GM12878 (cell line): ENCODE data around the gene SWSAP1. TPM values are rescaled to one million over a fixed set of nuclear protein-coding genes. Genes with fewer than 3 reads are reported as not detected.
A peak's percentile ranks its signal among the peaks of the same experiment; 100 is the strongest.

ENCODE experiments used
- MTA2 ChIP-seq: fragments of 450-650 bp; IDR thresholded peaks from 2 replicates; pipeline ENCODE4 v1.6.1; 2016; ENCODE audit warnings: low read depth, mild to moderate bottlenecking, moderate library complexity
- RAD21 ChIP-seq: IDR thresholded peaks from 2 replicates; pipeline ENCODE4 v1.6.1; 2011; ENCODE audit warnings: mild to moderate bottlenecking, low read depth, low read length, moderate library complexity; ENCODE audit not compliant: insufficient read depth
- RBBP5 ChIP-seq: fragments of 200-600 bp; sonication (generic); conservative IDR thresholded peaks from 2 replicates; pipeline ENCODE4 v1.6.1; 2016
- polyA plus RNA-seq, 11 experiments: library from polyadenylated mRNA; depleted of rRNA in 4 of 11; unstranded in 6 of 11; stranded (reverse) in 5 of 11; fragments of >200 nt; fragmentation: Nextera tagmentation in 4 of 11; fragmentation: Illumina TruSeq in 1 of 11; extraction: Ambion mirVana in 4 of 11; extraction: Trizol in 1 of 11; gene quantifications; 1 replicate in 1 of 11; 2 replicates in 10 of 11; pipeline versions ENCODE4 v1.2.1 to v1.2.3, GENCODE V29; 2011 to 2016; ENCODE audit warnings: inconsistent platforms in 2 of 11, missing spikeins in 2 of 11, low read depth in 1 of 11
- total RNA-seq, 4 experiments: library from RNA; depleted of rRNA in 3 of 4; stranded (reverse); fragments of >200 nt in 3 of 4; fragmentation: Illumina TruSeq in 1 of 4; extraction: Trizol in 1 of 4; gene quantifications; 2 replicates each; pipeline versions ENCODE4 v1.2.1 to v1.2.3, GENCODE V29; 2013 to 2021
- TF ChIP-seq, protein P1 (sequence below): fragments of 150-350 bp; IDR thresholded peaks from 2 replicates; pipeline ENCODE4 v1.6.1; 2016; ENCODE audit warnings: low read depth, low read length
- TF ChIP-seq, protein P2 (sequence below): fragments of 150-350 bp; IDR thresholded peaks from 2 replicates; pipeline ENCODE4 v1.6.1; 2014; ENCODE audit warnings: mild to moderate bottlenecking, low read depth, low read length

The SWSAP1 gene
- total and polyA plus RNA-seq, 10 of the 15 experiments (the other 5 are each of a cell fraction or from before 2014, with no cell fraction given), result 0.18 to 6.5 (median 2.4) TPM

DNA sequence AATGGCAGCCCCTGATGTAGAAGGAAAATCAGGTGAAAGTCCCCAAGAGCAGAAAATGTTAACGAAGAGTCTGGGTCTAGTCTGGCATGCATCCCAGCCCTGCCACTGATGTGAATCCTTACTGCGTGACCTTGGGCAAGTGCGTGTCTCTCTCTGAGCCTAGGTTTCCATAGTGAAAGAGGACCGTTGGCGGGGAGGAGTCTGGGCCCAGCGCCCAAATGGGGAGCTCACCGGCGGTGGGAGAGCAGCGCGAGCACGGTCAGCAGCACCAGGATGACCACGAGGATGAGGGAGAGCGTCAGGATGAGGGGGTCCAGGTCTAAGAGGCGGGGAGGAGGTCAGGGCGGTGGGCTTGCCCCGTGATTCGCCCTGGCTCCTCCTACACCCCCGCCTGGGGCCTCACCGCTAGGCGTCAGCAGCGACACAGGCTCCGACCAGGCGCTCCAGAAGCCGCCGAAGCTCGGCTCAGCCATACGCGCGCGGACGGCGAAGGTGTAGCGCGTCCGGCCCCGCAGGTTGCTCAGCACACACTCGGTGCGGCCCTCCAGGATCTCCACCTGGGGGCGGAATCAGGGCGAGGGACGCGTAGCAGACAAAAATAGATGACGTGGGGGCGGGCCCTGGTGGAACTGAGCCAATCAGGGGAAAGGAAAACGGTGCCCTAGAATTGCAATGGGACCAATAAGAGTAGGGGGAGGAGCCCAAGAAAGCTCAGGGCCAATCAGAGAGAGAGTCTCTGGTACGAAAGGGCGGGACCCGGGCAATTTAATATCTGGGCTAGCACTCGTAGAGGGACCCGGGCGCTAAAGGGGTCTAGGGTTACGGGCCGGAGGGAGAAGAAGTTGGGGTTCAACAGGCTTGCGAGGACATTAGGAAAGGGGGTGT, 6.4 kb downstream of the SWSAP1 start (continued):
- TF ChIP-seq, protein P1, sequence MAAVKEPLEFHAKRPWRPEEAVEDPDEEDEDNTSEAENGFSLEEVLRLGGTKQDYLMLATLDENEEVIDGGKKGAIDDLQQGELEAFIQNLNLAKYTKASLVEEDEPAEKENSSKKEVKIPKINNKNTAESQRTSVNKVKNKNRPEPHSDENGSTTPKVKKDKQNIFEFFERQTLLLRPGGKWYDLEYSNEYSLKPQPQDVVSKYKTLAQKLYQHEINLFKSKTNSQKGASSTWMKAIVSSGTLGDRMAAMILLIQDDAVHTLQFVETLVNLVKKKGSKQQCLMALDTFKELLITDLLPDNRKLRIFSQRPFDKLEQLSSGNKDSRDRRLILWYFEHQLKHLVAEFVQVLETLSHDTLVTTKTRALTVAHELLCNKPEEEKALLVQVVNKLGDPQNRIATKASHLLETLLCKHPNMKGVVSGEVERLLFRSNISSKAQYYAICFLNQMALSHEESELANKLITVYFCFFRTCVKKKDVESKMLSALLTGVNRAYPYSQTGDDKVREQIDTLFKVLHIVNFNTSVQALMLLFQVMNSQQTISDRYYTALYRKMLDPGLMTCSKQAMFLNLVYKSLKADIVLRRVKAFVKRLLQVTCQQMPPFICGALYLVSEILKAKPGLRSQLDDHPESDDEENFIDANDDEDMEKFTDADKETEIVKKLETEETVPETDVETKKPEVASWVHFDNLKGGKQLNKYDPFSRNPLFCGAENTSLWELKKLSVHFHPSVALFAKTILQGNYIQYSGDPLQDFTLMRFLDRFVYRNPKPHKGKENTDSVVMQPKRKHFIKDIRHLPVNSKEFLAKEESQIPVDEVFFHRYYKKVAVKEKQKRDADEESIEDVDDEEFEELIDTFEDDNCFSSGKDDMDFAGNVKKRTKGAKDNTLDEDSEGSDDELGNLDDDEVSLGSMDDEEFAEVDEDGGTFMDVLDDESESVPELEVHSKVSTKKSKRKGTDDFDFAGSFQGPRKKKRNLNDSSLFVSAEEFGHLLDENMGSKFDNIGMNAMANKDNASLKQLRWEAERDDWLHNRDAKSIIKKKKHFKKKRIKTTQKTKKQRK, result peak; percentile 70
- no peak for TF ChIP-seq MTA2
- TF ChIP-seq RBBP5, result no peak
- peak; percentile 58 for TF ChIP-seq RAD21
- TF ChIP-seq, protein P2, sequence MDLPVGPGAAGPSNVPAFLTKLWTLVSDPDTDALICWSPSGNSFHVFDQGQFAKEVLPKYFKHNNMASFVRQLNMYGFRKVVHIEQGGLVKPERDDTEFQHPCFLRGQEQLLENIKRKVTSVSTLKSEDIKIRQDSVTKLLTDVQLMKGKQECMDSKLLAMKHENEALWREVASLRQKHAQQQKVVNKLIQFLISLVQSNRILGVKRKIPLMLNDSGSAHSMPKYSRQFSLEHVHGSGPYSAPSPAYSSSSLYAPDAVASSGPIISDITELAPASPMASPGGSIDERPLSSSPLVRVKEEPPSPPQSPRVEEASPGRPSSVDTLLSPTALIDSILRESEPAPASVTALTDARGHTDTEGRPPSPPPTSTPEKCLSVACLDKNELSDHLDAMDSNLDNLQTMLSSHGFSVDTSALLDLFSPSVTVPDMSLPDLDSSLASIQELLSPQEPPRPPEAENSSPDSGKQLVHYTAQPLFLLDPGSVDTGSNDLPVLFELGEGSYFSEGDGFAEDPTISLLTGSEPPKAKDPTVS, result no peak
